MM.1S (cell line): Measurements from ENCODE around the gene BBS5.

Experiments
- CTCF ChIP-seq: fragments of 300-600 bp; sonication (generic); IDR thresholded peaks from 2 replicates; pipeline ENCODE4 v1.5.1; 2016; ENCODE audit warnings: antibody characterized with exemption, low read length, mixed read lengths
- EZH2phosphoT487 ChIP-seq: fragments of 300-600 bp; sonication (generic); IDR thresholded peaks from 2 replicates; pipeline ENCODE4 v1.6.1; 2018; ENCODE audit warnings: antibody characterized with exemption, low read length

- TF ChIP-seq CTCF = no peak
- TF ChIP-seq EZH2phosphoT487 = no peak
Observed at GRCh38 chr2:169446452-169446851, 32.8 kb upstream of the BBS5 start.
